Ishikawa (cell line): ENCODE results near the gene CHN2.

ENCODE experiments used
- CEBPB ChIP-seq: IDR thresholded peaks from 2 replicates; pipeline ENCODE4 v1.6.1; 2012
- CREB1 ChIP-seq: IDR thresholded peaks from 2 replicates; pipeline ENCODE4 v1.6.1; 2012; ENCODE audit warnings: low read depth
- EGR1 ChIP-seq: IDR thresholded peaks from 2 replicates; pipeline ENCODE4 v1.6.1; 2012
- EP300 ChIP-seq: IDR thresholded peaks from 2 replicates; pipeline ENCODE4 v1.6.1; 2012; ENCODE audit warnings: borderline replicate concordance
- FOXM1 ChIP-seq: IDR thresholded peaks from 2 replicates; pipeline ENCODE4 v1.6.1; 2012; ENCODE audit warnings: low read depth, borderline replicate concordance
- MAX ChIP-seq: IDR thresholded peaks from 2 replicates; pipeline ENCODE4 v1.6.1; 2012
- NFIC ChIP-seq: IDR thresholded peaks from 2 replicates; pipeline ENCODE4 v1.6.1; 2012
- RAD21 ChIP-seq: IDR thresholded peaks from 2 replicates; pipeline ENCODE4 v1.6.1; 2012; ENCODE audit warnings: low read depth
- TAF1 ChIP-seq: IDR thresholded peaks from 2 replicates; pipeline ENCODE4 v1.6.1; 2012; ENCODE audit warnings: low read depth, mild to moderate bottlenecking
- TCF12 ChIP-seq: IDR thresholded peaks from 2 replicates; pipeline ENCODE4 v1.6.1; 2012; ENCODE audit warnings: low read depth
- TEAD4 ChIP-seq: IDR thresholded peaks from 2 replicates; pipeline ENCODE4 v1.6.1; 2012
- USF1 ChIP-seq: IDR thresholded peaks from 2 replicates; pipeline ENCODE4 v1.6.1; 2012
- YY1 ChIP-seq: IDR thresholded peaks from 2 replicates; pipeline ENCODE4 v1.6.1; 2012; ENCODE audit warnings: low read depth
- ZBTB7A ChIP-seq: IDR thresholded peaks from 2 replicates; pipeline ENCODE4 v1.6.1; 2012; ENCODE audit warnings: low read depth
- TF ChIP-seq, protein P1 (sequence below): IDR thresholded peaks from 2 replicates; pipeline ENCODE4 v1.6.1; 2012; ENCODE audit warnings: low read depth, mild to moderate bottlenecking

The CHN2 gene

GRCh38 chr7:29272057-29272456 is 77.5 kb downstream of the CHN2 start:
- no peak for TF ChIP-seq EP300
- TF ChIP-seq, protein P1, sequence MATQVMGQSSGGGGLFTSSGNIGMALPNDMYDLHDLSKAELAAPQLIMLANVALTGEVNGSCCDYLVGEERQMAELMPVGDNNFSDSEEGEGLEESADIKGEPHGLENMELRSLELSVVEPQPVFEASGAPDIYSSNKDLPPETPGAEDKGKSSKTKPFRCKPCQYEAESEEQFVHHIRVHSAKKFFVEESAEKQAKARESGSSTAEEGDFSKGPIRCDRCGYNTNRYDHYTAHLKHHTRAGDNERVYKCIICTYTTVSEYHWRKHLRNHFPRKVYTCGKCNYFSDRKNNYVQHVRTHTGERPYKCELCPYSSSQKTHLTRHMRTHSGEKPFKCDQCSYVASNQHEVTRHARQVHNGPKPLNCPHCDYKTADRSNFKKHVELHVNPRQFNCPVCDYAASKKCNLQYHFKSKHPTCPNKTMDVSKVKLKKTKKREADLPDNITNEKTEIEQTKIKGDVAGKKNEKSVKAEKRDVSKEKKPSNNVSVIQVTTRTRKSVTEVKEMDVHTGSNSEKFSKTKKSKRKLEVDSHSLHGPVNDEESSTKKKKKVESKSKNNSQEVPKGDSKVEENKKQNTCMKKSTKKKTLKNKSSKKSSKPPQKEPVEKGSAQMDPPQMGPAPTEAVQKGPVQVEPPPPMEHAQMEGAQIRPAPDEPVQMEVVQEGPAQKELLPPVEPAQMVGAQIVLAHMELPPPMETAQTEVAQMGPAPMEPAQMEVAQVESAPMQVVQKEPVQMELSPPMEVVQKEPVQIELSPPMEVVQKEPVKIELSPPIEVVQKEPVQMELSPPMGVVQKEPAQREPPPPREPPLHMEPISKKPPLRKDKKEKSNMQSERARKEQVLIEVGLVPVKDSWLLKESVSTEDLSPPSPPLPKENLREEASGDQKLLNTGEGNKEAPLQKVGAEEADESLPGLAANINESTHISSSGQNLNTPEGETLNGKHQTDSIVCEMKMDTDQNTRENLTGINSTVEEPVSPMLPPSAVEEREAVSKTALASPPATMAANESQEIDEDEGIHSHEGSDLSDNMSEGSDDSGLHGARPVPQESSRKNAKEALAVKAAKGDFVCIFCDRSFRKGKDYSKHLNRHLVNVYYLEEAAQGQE: no peak
- no peak for TF ChIP-seq CREB1
- no peak for TF ChIP-seq USF1
- TF ChIP-seq CEBPB: no peak
- no peak for TF ChIP-seq TEAD4
- no peak for TF ChIP-seq MAX
- TF ChIP-seq NFIC: no peak
- no peak for TF ChIP-seq TCF12
- TF ChIP-seq FOXM1: no peak
- no peak for TF ChIP-seq TAF1
- no peak for TF ChIP-seq YY1
- TF ChIP-seq EGR1: no peak
- no peak for TF ChIP-seq ZBTB7A
- TF ChIP-seq RAD21: no peak

- no peak for TF ChIP-seq TCF12
- TF ChIP-seq, protein P1: no peak
- no peak for TF ChIP-seq TAF1
- no peak for TF ChIP-seq EGR1
- TF ChIP-seq CREB1: no peak
- no peak for TF ChIP-seq USF1
- no peak for TF ChIP-seq FOXM1
- TF ChIP-seq CEBPB: no peak
- no peak for TF ChIP-seq RAD21
- no peak for TF ChIP-seq EP300
- TF ChIP-seq MAX: no peak
- no peak for TF ChIP-seq ZBTB7A
Measured at GRCh38 chr7:29274146-29275017, 79.8 kb downstream of the CHN2 start.

GRCh38 chr7:29275018-29275318 is 80.4 kb downstream of the CHN2 start:
- no peak for TF ChIP-seq TEAD4
- no peak for TF ChIP-seq TAF1
- no peak for TF ChIP-seq TCF12
- no peak for TF ChIP-seq CREB1
- TF ChIP-seq, protein P1: no peak
- no peak for TF ChIP-seq EGR1
- no peak for TF ChIP-seq EP300
- TF ChIP-seq ZBTB7A: no peak
- no peak for TF ChIP-seq MAX

GRCh38 chr7:29275493-29275892 is 80.9 kb downstream of the CHN2 start:
- no peak for TF ChIP-seq RAD21
- no peak for TF ChIP-seq TCF12
- TF ChIP-seq, protein P1: no peak
